ENCODE data around the gene TWSG1. TPM values are rescaled to one million over a fixed set of nuclear protein-coding genes. Genes with fewer than 3 reads are reported as not detected.

The TWSG1 gene
- total and polyA plus RNA-seq, 4 donors, result 11.8 to 55.8 (median 21.6) TPM

DNA sequence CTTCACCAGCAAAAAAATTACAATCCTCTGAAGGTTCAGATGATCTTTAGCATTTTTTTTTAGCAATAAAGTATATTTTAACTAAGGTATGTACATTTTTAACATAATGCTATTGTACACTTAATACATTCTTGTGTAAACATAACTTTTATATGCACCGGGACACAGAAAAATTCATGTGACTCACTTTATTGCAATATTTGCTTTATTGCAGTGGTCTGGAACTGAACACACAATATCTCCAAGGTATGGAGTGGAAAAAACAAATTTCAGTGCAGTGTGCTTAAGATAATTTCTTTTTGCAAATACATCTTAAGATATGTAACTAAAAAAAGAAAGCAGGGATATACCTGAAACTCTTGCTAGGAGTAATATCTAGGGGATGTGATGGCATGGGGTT, 5.1 kb upstream of the TWSG1 start:
- 67 to 89% methylated on average over 1 of the region's 1 CpG for WGBS, 2 donors
- H3K27me3 ChIP-seq (ENCODE audit: control insufficient read depth in 3 of 3, insufficient read depth in 3 of 3, low read length in 2 of 3), result no peaks in the 10 kb centered on the region

DNA sequence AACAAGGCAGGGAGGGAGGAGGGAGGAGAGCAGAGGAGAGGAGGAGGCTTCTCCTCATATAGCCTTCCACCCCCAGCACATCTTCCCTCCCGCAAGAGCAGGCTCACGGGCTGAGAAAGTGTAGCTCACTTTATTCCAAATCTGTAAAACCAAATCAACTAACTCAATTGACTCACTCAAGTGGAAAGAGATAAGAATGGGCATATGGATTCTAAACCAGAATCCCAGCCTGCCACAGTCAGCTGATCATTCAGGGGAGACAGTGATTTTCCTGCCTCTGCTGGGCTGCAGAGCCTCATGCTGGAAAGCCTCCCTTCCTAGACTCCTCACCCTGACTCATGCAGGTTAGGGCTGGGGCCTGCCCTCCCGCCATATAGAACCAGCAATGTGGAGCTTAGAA, 4.2 kb upstream of the TWSG1 start:
- H3K27me3 ChIP-seq (ENCODE audit: control insufficient read depth in 3 of 3, insufficient read depth in 3 of 3, low read length in 2 of 3), result no peaks in the 10 kb centered on the region
- WGBS, 2 donors, result 74 to 98% methylated on average over 3 of the region's 3 CpGs
- no peak overlapping the region for H3K27ac ChIP-seq (ENCODE audit: low read depth in 1 of 2, low read length in 1 of 2)
- peaks cover 0 to 5% (median 2%) of the 10 kb centered on the region in 4 donors for H3K9me3 ChIP-seq (ENCODE audit: control insufficient read depth in 4 of 4, insufficient read depth in 3 of 4, low read length in 3 of 4)
- H3K4me3 ChIP-seq, result no peak overlapping the region
- no peaks in the 10 kb centered on the region for H3K36me3 ChIP-seq (ENCODE audit: control insufficient read depth in 4 of 4, insufficient read depth in 4 of 4, low read length in 4 of 4)
- H3K9ac ChIP-seq (ENCODE audit: insufficient read depth in 1 of 2, low read length in 2 of 2), result no peak overlapping the region
- DNase-seq, result no peak
- no peak for ATAC-seq (ENCODE audit: insufficient read depth, low FRiP score)
- peaks cover 0 to 2% (median 0%) of the 10 kb centered on the region in 5 donors for H3K4me1 ChIP-seq (ENCODE audit: control insufficient read depth in 5 of 5, insufficient read depth in 5 of 5, low read length in 5 of 5)
- TF ChIP-seq CTCF (IDR thresholded peaks at IDR 0.05; ENCODE audit: control extremely low read depth, extremely low read depth), result no peak

More for the DNA sequence above, 5.1 kb upstream of the TWSG1 start:
- H3K36me3 ChIP-seq (ENCODE audit: control insufficient read depth in 4 of 4, insufficient read depth in 4 of 4, low read length in 4 of 4), result no peaks in the 10 kb centered on the region
- DNase-seq (no peak), ATAC-seq (ENCODE audit: insufficient read depth, low FRiP score) (no peak)
- H3K4me1 ChIP-seq (ENCODE audit: control insufficient read depth in 5 of 5, insufficient read depth in 5 of 5, low read length in 5 of 5), result no peaks in the 10 kb centered on the region
- no peak overlapping the region for H3K9ac ChIP-seq (ENCODE audit: insufficient read depth in 1 of 2, low read length in 2 of 2)
- peaks cover 0 to 5% (median 2%) of the 10 kb centered on the region in 4 donors for H3K9me3 ChIP-seq (ENCODE audit: control insufficient read depth in 4 of 4, insufficient read depth in 3 of 4, low read length in 3 of 4)
- no peak overlapping the region for H3K27ac ChIP-seq (ENCODE audit: low read depth in 1 of 2, low read length in 1 of 2)
- no peak overlapping the region for H3K4me3 ChIP-seq
- no peak for TF ChIP-seq CTCF (IDR thresholded peaks at IDR 0.05; ENCODE audit: control extremely low read depth, extremely low read depth)

DNA sequence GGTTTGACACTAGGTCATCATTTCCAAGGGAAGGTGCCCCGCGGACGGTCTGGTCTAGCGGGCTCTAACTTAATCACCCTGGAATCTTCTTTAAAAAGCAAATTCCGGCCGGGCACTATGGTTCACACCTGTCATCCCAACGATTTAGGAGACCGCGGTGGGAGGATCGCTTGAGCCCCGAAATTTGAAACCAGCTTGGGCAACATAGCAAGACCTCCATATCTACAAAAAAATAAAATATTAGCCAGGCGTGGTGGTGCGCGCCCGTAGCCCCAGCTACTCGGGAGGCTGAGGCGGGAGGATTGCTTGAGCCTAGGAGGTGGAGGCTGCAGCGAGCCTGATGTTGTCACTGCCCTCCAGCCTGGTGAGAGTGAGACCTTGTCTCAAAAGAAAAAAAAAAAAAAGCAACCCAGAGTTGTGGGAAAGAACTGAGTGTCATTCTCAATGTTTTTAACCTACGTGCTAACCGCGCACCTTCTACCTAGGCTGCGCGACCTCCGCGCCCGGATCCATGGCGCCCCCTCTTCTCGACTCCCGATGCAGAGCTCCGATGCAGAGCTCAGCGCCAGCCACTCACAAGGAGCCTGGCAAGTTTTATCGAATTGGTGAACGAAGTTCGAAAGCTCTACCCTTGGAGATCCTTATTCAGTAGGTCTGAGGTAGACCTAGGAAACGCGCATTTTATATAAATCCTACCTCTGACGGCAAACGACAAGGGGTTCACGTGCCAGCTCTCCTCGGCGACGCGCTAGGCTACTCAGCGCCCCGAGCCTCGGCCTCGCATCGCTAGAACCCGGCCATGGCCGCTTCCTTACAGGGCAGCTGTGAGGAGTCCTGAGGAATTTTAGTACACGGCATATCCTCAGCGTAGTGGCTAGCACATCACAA, 888 bp upstream of the TWSG1 start:
- WGBS, 2 donors, result 35 to 36% methylated on average over 52 of the region's 52 CpGs
- Histone ChIP-seq H3K4me3 (peak overlapping the region; percentile 56), H3K9ac (ENCODE audit: insufficient read depth in 1 of 2, low read length in 2 of 2) (peak overlapping the region in 1 of 2 donors; percentile 86), H3K4me1 (ENCODE audit: control insufficient read depth in 5 of 5, insufficient read depth in 5 of 5, low read length in 5 of 5) (peaks cover 0 to 12% (median 3%) of the 10 kb centered on the region in 5 donors), H3K36me3 (ENCODE audit: control insufficient read depth in 4 of 4, insufficient read depth in 4 of 4, low read length in 4 of 4) (peaks cover 0 to 10% (median 2%) of the 10 kb centered on the region in 4 donors), H3K9me3 (ENCODE audit: control insufficient read depth in 4 of 4, insufficient read depth in 3 of 4, low read length in 3 of 4) (peaks cover 0 to under 1% (median 0%) of the 10 kb centered on the region in 4 donors), H3K27ac (ENCODE audit: low read depth in 1 of 2, low read length in 1 of 2) (peak overlapping the region in 1 of 2 donors; percentile 85), H3K27me3 (ENCODE audit: control insufficient read depth in 3 of 3, insufficient read depth in 3 of 3, low read length in 2 of 3) (no peaks in the 10 kb centered on the region)
- no peak for DNase-seq
- no peak for TF ChIP-seq CTCF (IDR thresholded peaks at IDR 0.05; ENCODE audit: control extremely low read depth, extremely low read depth)
- peak; percentile 59 for ATAC-seq (ENCODE audit: insufficient read depth, low FRiP score)

All from lung (tissue), 12 donors.